NCI-H2081 treated with DMSO at 0.1 percent for 48 hours (cell line): ENCODE measurements around the gene INPP5A.
"Not testable (repeated sequence)": the region's sequence is repeated elsewhere in the genome, so short reads cannot be mapped to it uniquely, and the experiment has no call there.

Source experiments
- DNase-seq: peaks from one replicate; lab custom pipeline; 2025; lab: John Stamatoyannopoulos, UW

The INPP5A gene

GRCh38 chr10:132662186-132662920 is 124.8 kb downstream of the INPP5A start:
- no peak for DNase-seq

- no peak for DNase-seq
These were observed 126.2 kb downstream of the INPP5A start for GRCh38 chr10:132663666-132664365.

- no peak for DNase-seq
These were observed 126.8 kb downstream of the INPP5A start for GRCh38 chr10:132664407-132664806.

- DNase-seq = no peak
These were observed 127.3 kb downstream of the INPP5A start for GRCh38 chr10:132664883-132665282.

GRCh38 chr10:132665946-132666704 is 128.5 kb downstream of the INPP5A start:
- no peak for DNase-seq

- DNase-seq = no peak
These were observed 129.2 kb downstream of the INPP5A start for GRCh38 chr10:132666705-132667341.

- DNase-seq = no peak
These were observed 129.9 kb downstream of the INPP5A start for GRCh38 chr10:132667342-132668047.

- DNase-seq = no peak
These were observed 130.4 kb downstream of the INPP5A start for GRCh38 chr10:132668048-132668394.

GRCh38 chr10:132669208-132669861 is 131.7 kb downstream of the INPP5A start:
- no peak for DNase-seq

GRCh38 chr10:132670546-132671227 is 133.1 kb downstream of the INPP5A start:
- DNase-seq = no peak

- no peak for DNase-seq
These were observed 133.9 kb downstream of the INPP5A start for GRCh38 chr10:132671228-132672154.

GRCh38 chr10:132673746-132674145 is 136.2 kb downstream of the INPP5A start:
- not testable (repeated sequence) for DNase-seq

- DNase-seq = no peak
These were observed 136.7 kb downstream of the INPP5A start for GRCh38 chr10:132674311-132674710.

GRCh38 chr10:132675031-132675740 is 137.6 kb downstream of the INPP5A start:
- no peak for DNase-seq

- no peak for DNase-seq
These were observed 138.8 kb downstream of the INPP5A start for GRCh38 chr10:132676193-132676891.

GRCh38 chr10:132677096-132677472 is 139.5 kb downstream of the INPP5A start:
- DNase-seq = no peak

- DNase-seq = no peak
These were observed 140.1 kb downstream of the INPP5A start for GRCh38 chr10:132677473-132678227.
